Lung (tissue), 12 donors: ENCODE data around the gene RASGRP1. TPM values are rescaled to one million over a fixed set of nuclear protein-coding genes. Genes with fewer than 3 reads are reported as not detected.

Source experiments
- ATAC-seq: fragments of 200-7000 bp; cut with Tn5 transposase; one replicate; pipeline ENCODE4 v1.9.1; 2020; ENCODE audit warnings: moderate number of reproducible peaks; ENCODE audit not compliant: insufficient read depth, low FRiP score
- DNase-seq, 3 donors: peaks; one replicate each; pipeline ENCODE4 v3.0.0-alpha.2; 2013 to 2017
- H3K27ac ChIP-seq, 2 donors: one replicate each; pipeline ENCODE4 v1.5.1; 2013; ENCODE audit warnings: mild to moderate bottlenecking in 2 of 2, moderate library complexity in 2 of 2, control low read depth in 1 of 2, inconsistent platforms in 1 of 2, low read depth in 1 of 2, low read length in 1 of 2
- H3K27me3 ChIP-seq, 3 donors: one replicate each; pipeline ENCODE4 v1.5.1; 2013; ENCODE audit warnings: low read length in 2 of 3; ENCODE audit not compliant: control insufficient read depth in 3 of 3, insufficient read depth in 3 of 3
- H3K36me3 ChIP-seq, 4 donors: one replicate each; pipeline ENCODE4 v1.5.1; 2013; ENCODE audit warnings: low read length in 4 of 4, mild to moderate bottlenecking in 1 of 4, moderate library complexity in 1 of 4; ENCODE audit not compliant: control insufficient read depth in 4 of 4, insufficient read depth in 4 of 4
- H3K4me1 ChIP-seq, 5 donors: one replicate each; pipeline ENCODE4 v1.5.1; 2013; ENCODE audit warnings: low read length in 5 of 5, mild to moderate bottlenecking in 2 of 5, moderate library complexity in 1 of 5; ENCODE audit not compliant: control insufficient read depth in 5 of 5, insufficient read depth in 5 of 5
- H3K4me3 ChIP-seq: one replicate; pipeline ENCODE4 v1.5.1; 2013; ENCODE audit warnings: mild to moderate bottlenecking, control low read depth, moderate library complexity
- H3K9ac ChIP-seq, 2 donors: one replicate each; pipeline ENCODE4 v1.5.1; 2013; ENCODE audit warnings: low read length in 2 of 2, control low read depth in 1 of 2; ENCODE audit not compliant: insufficient read depth in 1 of 2
- H3K9me3 ChIP-seq, 4 donors: one replicate each; pipeline ENCODE4 v1.5.1; 2013; ENCODE audit warnings: low read length in 3 of 4, mild to moderate bottlenecking in 1 of 4, moderate library complexity in 1 of 4; ENCODE audit not compliant: control insufficient read depth in 4 of 4, insufficient read depth in 3 of 4
- CTCF ChIP-seq: IDR thresholded peaks from 2 replicates; pipeline ENCODE4 v1.5.1; 2012; ENCODE audit warnings: mild to moderate bottlenecking; ENCODE audit errors: control extremely low read depth, extremely low read depth
- WGBS, 2 donors: extraction: QIAGEN DNeasy Blood & Tissue Kit; methylation state at CpG; one replicate each; pipeline ENCODE4 v1.1.7; 2013; 5-methylcytosine and 5-hydroxymethylcytosine counted together
- polyA plus RNA-seq, 2 donors: library from polyadenylated mRNA; stranded (reverse); fragments of 200-250 nt; gene quantifications; one replicate each; pipeline ENCODE4 v1.2.1, GENCODE V29; 2013
- total RNA-seq, 2 donors: library from RNA; depleted of rRNA in 1 of 2; stranded (reverse); fragments of >200 nt in 1 of 2; gene quantifications; one replicate each; pipeline ENCODE4 v1.2.1, GENCODE V29; 2014 to 2021
- donor health status: control.
- donor health status: control.
- donor health status: Bipolar disorder and iron deficiency.
- donor health status: healthy.
- donor health status: DM: yes; HTN: yes; CAD: no.

Gene RASGRP1
- total and polyA plus RNA-seq, 4 donors: 0.81 to 7.5 (median 2.5) TPM

GRCh38 chr15:38512901-38513300, 51.7 kb downstream of the RASGRP1 start:
- ATAC-seq (no peak), DNase-seq (no peak)
- no peak for TF ChIP-seq CTCF
- no peaks in the 10 kb centered on the region for H3K36me3 ChIP-seq
- no peak overlapping the region for H3K9ac ChIP-seq
- H3K27me3 ChIP-seq: no peaks in the 10 kb centered on the region
- H3K4me1 ChIP-seq: no peaks in the 10 kb centered on the region
- WGBS, 2 donors: 89 to 90% methylated on average over 1 of the region's 1 CpG
- no peak overlapping the region for H3K27ac ChIP-seq
- H3K9me3 ChIP-seq: no peaks in the 10 kb centered on the region
- H3K4me3 ChIP-seq: no peak overlapping the region

DNA sequence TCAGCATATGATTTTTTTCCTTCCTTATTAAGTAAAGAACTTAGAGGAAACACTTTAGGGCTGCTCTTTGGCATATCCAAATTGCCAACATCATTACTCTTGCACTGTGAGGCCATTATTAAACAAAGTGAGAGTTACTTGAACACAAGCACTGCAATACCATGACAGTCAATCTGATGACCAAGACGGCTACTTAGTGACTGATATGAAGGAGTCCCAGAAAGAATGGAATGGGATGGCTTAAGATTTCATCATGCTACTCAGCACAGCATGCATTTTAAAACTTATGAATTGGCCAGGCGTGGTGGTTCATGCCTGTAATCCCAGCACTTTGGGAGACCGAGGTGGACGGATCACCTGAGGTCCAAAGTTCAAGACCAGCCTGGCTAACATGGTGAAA, 55.5 kb downstream of the RASGRP1 start:
- Histone ChIP-seq H3K9me3 (no peaks in the 10 kb centered on the region), H3K9ac (no peak overlapping the region), H3K27me3 (no peaks in the 10 kb centered on the region), H3K4me3 (no peak overlapping the region), H3K4me1 (no peaks in the 10 kb centered on the region), H3K36me3 (no peaks in the 10 kb centered on the region), H3K27ac (no peak overlapping the region)
- 90 to 92% methylated on average over 4 of the region's 4 CpGs for WGBS, 2 donors
- DNase-seq: no peak
- TF ChIP-seq CTCF: no peak
- no peak for ATAC-seq

GRCh38 chr15:38508647-38509046, 56.0 kb downstream of the RASGRP1 start:
- H3K27me3 ChIP-seq: no peaks in the 10 kb centered on the region
- ATAC-seq (no peak), DNase-seq (no peak)
- H3K36me3 ChIP-seq: no peaks in the 10 kb centered on the region
- no peak overlapping the region for H3K27ac ChIP-seq
- no peaks in the 10 kb centered on the region for H3K9me3 ChIP-seq
- no peaks in the 10 kb centered on the region for H3K4me1 ChIP-seq
- H3K4me3 ChIP-seq: no peak overlapping the region
- WGBS, 2 donors: 77 to 79% methylated on average over 3 of the region's 3 CpGs
- TF ChIP-seq CTCF: no peak
- no peak overlapping the region for H3K9ac ChIP-seq

DNA sequence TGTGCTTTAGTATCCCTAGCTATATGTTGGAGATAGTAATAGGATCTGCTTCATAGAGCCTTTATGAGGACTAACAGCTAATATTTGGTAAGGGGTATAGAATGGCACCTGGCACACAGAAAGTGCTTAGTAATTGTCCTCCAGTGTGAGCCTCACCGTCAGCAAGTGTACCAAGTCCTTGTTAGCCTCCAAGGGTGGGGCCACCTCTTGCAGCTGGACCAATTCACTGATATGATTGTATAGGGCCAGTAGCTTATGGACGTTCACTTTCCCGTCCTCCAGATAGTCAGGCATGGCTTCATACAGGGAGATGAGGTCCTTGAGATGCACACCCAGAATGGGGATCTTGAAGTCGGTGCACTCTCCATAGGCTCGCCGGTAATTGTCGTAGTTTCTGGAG, 57.0 kb downstream of the RASGRP1 start:
- H3K4me3 ChIP-seq: no peak overlapping the region
- no peak for TF ChIP-seq CTCF
- WGBS, 2 donors: 90 to 95% methylated on average over 7 of the region's 7 CpGs
- no peak for DNase-seq
- H3K9ac ChIP-seq: no peak overlapping the region
- no peaks in the 10 kb centered on the region for H3K9me3 ChIP-seq
- no peaks in the 10 kb centered on the region for H3K4me1 ChIP-seq
- ATAC-seq: no peak
- no peaks in the 10 kb centered on the region for H3K36me3 ChIP-seq
- H3K27me3 ChIP-seq: no peaks in the 10 kb centered on the region
- no peak overlapping the region for H3K27ac ChIP-seq
